Astrocyte (in vitro differentiated cells and primary cell): ENCODE results near the gene YIF1B.

Source experiments
- CTCF ChIP-seq: IDR thresholded peaks from 2 replicates; pipeline ENCODE4 v1.5.1; 2011; ENCODE audit warnings: low read depth, mild to moderate bottlenecking, inconsistent platforms, low read length, moderate library complexity; ENCODE audit not compliant: insufficient read depth
- EZH2 ChIP-seq: IDR thresholded peaks from 2 replicates; pipeline ENCODE4 v1.6.1; 2012; ENCODE audit warnings: mild to moderate bottlenecking, low read length, inconsistent platforms; ENCODE audit not compliant: insufficient read depth

GRCh38 chr19:38265921-38266429, 49.8 kb downstream of the YIF1B start:
- TF ChIP-seq CTCF: no peak
- no peak for TF ChIP-seq EZH2
